LNCaP clone FGC (cell line): ENCODE results near the gene GON4L.
"Not testable (repeated sequence)": the region's sequence is repeated elsewhere in the genome, so short reads cannot be mapped to it uniquely, and the experiment has no call there.

Experiments used
- DNase-seq: peaks from one replicate; pipeline ENCODE4 v3.0.0-alpha.2; 2011; ENCODE audit warnings: low read depth
- H3K4me3 ChIP-seq: 2 replicates; pipeline ENCODE4 v1.5.1; 2011; ENCODE audit warnings: mild to moderate bottlenecking, low read depth, low read length, control low read depth
- TF ChIP-seq, protein P1 (sequence below): IDR thresholded peaks from 2 replicates; pipeline ENCODE4 v1.5.1; 2012; ENCODE audit warnings: mild to moderate bottlenecking; ENCODE audit not compliant: control insufficient read depth, insufficient read depth; ENCODE audit errors: extremely low read depth

Gene GON4L

DNA sequence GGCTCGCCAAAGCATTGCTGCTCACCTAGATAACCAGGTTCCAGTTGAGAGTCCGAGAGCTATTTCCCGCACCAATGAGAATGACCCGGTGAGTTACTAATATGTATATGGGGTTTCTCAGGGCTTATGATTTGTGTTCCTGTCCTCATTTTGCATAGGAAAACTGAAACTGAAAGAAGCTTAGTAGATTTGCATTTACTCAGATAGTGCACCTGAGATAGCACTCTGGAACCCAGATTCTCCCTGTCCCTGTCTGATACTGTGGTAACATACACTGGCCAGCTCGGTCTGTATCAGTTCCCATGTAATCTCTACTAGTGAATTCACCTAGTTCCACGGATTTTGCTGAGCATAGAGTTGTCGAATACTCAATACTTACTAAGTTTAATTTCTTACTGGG lies 140.0 kb downstream of the GON4L start:
- no peak for DNase-seq
- H3K4me3 ChIP-seq, result no peak overlapping the region
- TF ChIP-seq, protein P1, sequence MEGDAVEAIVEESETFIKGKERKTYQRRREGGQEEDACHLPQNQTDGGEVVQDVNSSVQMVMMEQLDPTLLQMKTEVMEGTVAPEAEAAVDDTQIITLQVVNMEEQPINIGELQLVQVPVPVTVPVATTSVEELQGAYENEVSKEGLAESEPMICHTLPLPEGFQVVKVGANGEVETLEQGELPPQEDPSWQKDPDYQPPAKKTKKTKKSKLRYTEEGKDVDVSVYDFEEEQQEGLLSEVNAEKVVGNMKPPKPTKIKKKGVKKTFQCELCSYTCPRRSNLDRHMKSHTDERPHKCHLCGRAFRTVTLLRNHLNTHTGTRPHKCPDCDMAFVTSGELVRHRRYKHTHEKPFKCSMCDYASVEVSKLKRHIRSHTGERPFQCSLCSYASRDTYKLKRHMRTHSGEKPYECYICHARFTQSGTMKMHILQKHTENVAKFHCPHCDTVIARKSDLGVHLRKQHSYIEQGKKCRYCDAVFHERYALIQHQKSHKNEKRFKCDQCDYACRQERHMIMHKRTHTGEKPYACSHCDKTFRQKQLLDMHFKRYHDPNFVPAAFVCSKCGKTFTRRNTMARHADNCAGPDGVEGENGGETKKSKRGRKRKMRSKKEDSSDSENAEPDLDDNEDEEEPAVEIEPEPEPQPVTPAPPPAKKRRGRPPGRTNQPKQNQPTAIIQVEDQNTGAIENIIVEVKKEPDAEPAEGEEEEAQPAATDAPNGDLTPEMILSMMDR, result no peak

DNA sequence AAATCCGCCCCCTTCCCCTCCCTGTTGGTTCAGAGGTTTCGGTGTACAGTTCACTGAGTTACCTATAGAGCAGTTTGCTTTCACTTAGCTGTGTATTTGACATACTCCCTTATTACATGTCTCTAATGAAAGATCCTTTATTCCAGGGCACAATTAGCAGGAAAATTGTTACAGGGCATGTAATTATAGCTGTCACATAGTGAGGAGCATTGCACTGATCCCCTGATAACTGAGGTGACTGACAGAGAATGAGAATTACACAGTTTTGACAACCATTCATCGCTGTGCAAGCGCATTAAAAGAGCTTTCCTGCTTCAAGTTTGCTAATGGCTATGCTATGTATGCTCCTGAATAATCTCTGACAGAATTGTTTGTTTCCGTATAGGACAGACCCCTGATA lies 141.2 kb downstream of the GON4L start:
- no peak overlapping the region for H3K4me3 ChIP-seq
- TF ChIP-seq, protein P1, result no peak
- DNase-seq, result no peak

DNA sequence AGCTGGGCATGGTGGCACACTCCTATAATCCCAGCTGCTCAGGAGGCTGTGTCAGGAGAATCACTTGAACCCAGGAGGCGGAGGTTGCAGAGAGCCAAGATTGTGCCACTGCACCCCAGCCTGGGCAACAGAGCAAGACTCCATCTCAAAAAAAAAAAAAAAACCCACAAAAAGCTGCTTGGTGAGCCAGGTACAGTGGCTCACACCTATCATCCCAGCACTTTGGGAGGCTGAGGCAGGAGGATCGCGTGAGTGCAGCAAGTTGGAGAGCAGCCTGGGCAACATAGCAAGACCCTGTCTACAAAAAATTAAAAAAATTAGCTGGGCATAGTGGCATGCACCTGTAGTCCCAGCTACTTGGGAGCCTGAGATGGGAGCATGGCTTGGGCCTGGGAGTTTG lies 142.0 kb downstream of the GON4L start:
- not testable (repeated sequence) for H3K4me3 ChIP-seq, DNase-seq

DNA sequence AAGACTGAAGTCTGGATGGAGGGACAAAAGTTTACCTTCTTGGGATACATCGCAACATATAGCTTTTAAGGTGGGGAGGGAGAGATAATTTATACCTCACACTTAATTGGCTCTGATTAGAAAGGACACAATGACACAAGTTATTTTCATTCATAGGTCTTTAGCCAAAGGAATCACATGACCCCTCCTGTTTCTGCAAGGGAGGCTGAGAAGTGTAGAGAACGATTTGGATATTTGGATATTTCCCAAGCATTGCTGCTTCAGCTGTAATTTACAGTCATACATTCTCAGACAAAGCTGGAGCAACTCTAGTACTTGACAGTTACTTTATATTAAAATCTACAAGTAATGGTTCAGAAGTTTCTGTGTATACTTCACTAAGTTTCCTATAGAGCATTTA lies 143.9 kb downstream of the GON4L start:
- TF ChIP-seq, protein P1, result no peak
- DNase-seq, result no peak
- H3K4me3 ChIP-seq, result no peak overlapping the region

DNA sequence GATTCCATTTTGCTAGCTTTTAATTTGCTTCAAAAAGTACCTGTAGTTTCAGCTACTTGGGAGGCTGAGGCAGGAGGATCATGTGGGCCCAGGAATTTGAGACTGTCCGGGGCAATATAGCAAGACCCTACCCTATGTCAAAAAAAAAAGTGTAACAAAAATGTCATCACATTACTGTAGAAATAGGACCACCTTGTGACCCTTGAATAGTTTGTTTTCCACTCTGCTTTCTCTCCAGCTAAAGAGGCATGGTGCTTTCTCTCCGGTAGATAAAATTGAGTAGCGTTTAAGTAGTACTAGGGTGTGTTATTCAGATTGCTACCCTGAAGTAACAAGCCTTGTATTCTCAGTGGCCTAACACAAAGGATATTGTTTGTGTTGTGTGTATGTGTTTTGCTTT lies 144.4 kb downstream of the GON4L start:
- DNase-seq, H3K4me3 ChIP-seq: not testable (repeated sequence)

DNA sequence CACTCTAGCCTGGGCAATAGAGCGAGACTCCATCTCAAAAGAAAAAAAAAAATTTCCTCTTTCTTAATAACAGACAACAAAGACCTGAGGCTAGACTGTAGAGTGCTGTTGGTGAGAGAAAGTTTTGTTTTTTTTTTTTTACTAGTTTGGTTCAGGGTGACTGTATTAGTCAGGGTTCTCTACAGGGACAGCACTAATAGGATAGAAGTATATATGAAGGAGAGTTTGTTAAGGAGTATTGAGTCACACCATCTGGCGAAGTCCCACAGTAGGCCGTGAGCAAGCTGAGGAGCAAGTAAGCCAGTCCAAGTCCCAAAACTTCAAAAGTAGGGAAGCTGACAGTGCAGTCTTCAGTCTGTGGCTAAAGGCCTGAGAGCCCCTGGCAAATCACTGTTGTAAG lies 145.6 kb downstream of the GON4L start:
- not testable (repeated sequence) for DNase-seq, H3K4me3 ChIP-seq

DNA sequence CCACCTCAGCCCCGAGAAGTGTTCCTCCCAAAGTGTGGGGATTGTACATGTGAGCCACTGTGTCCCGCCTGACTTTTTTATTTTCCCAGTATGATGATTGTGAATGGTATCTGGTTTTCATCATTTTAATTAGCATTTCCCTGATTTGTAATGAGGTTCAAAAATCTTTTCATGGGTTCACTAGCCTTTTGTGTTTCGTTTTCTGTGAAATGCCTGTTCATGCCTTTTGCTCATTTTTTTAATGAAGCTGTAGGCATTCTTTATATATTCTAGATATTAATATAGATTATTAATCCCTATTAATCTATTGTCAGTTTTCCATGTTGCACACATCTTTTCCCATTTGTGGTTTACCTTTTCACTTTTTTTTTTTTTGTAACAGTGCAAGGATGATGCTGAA lies 147.6 kb downstream of the GON4L start:
- TF ChIP-seq, protein P1, result no peak
- no peak overlapping the region for H3K4me3 ChIP-seq

DNA sequence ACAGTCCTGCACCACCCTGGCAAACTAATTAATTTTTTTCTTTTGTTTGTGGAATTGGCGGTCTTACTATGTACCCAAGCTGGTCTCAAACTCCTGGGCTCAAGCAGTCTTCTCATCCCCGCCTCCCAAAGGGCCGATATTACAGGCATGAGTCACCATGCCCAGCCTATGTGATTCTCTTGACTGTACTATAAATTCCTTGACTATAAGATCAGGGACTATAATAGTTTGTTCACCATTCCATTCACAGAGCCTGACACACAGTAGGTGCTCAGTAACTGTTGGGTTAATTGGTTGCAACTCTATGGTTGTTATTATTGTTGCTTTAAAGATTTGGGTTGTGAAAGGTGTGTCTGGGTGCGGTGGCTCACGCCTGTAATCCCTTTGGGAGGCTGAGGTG lies 150.9 kb downstream of the GON4L start:
- TF ChIP-seq, protein P1, result no peak
- no peak overlapping the region for H3K4me3 ChIP-seq
- no peak for DNase-seq

More for the DNA sequence above, 147.6 kb downstream of the GON4L start:
- no peak for DNase-seq

DNA sequence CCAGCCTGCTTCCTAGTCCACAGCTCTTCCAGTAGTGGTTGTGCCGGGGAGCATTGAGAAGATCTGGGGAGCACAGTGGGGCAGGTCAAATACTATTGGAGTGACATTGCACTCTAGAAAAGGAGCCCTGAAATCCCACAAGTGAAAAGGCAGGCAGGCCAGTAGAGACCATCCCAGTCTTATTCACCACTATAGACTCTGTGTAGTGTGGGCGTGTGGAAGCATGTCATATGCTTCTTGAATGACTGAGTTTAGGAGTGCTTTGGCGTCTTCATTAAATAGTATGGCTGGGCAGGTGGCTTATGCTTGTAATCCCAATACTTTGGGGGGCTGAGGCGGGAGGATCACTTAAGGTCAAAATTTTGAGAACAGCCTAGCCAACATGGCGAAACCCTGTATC lies 152.6 kb downstream of the GON4L start:
- not testable (repeated sequence) for H3K4me3 ChIP-seq, DNase-seq
